B cell (primary cell): Measurements from ENCODE around the gene TMTC3. TPM values are rescaled to one million over a fixed set of nuclear protein-coding genes. Genes with fewer than 3 reads are reported as not detected.

Experiments used
- ATAC-seq: fragments of 200-7000 bp; cut with Tn5 transposase; one replicate; pipeline ENCODE4 v1.10.0; 2021; ENCODE audit warnings: low read depth, mild to moderate bottlenecking, moderate number of reproducible peaks, moderate library complexity
- CTCF ChIA-PET: fragments of 350-600 bp; sonication (Branson Sonifier 250); formaldehyde crosslinking; loops from one replicate; lab custom pipeline; 2021; ENCODE audit warnings: antibody characterized with exemption, inconsistent platforms; lab: Charles Lee
- POLR2A ChIA-PET: fragments of 350-600 bp; sonication (Branson Sonifier 250); formaldehyde crosslinking; loops from one replicate; lab custom pipeline; 2021; ENCODE audit warnings: antibody characterized with exemption; lab: Charles Lee
- DNase-seq: peaks from one replicate; pipeline ENCODE4 v3.0.0; 2013
- H2AFZ ChIP-seq: 2 replicates; pipeline ENCODE4 v1.6.1; 2012; ENCODE audit warnings: mild to moderate bottlenecking, low read depth, low read length; ENCODE audit not compliant: insufficient read depth, poor library complexity, severe bottlenecking
- H3K27ac ChIP-seq, 2 donors: 1 replicate in 1 of 2; 2 replicates in 1 of 2; pipeline ENCODE4 v1.5.1; 2012 to 2013; ENCODE audit warnings: low read length in 2 of 2, mild to moderate bottlenecking in 2 of 2, moderate library complexity in 1 of 2
- H3K27me3 ChIP-seq, 4 experiments: fragments of 200-600 bp in 1 of 4; sonication (generic) in 1 of 4; replicated peaks in 1 of 4; 1 replicate in 2 of 4; 2 replicates in 2 of 4; pipeline versions ENCODE4 v1.6.1 to v1.7.0; 2013 to 2016; ENCODE audit warnings: low read length in 3 of 4, mild to moderate bottlenecking in 2 of 4, mixed read lengths in 1 of 4, moderate library complexity in 1 of 4; ENCODE audit not compliant: insufficient read depth in 4 of 4, control insufficient read depth in 3 of 4; ENCODE audit errors: control extremely low read depth in 1 of 4
- H3K36me3 ChIP-seq, 2 experiments: replicated peaks in 1 of 2; 1 replicate in 1 of 2; 2 replicates in 1 of 2; pipeline versions ENCODE4 v1.6.1 to v1.7.1; 2013; ENCODE audit warnings: low read length in 1 of 2; ENCODE audit not compliant: insufficient read depth in 2 of 2, control insufficient read depth in 1 of 2; ENCODE audit errors: control extremely low read depth in 1 of 2, extremely low read depth in 1 of 2
- H3K4me1 ChIP-seq, 2 donors: fragments of 200-600 bp in 1 of 2; sonication (generic) in 1 of 2; 1 replicate in 1 of 2; 2 replicates in 1 of 2; pipeline versions ENCODE4 v1.5.1 to v1.6.1; 2013 to 2017; ENCODE audit warnings: low read length in 2 of 2; ENCODE audit not compliant: control insufficient read depth in 2 of 2, insufficient read depth in 2 of 2
- H3K4me2 ChIP-seq: replicated peaks from 2 replicates; pipeline ENCODE3; 2012; ENCODE audit warnings: mild to moderate bottlenecking, low read depth, low read length; ENCODE audit not compliant: poor library complexity, severe bottlenecking
- H3K4me3 ChIP-seq, 5 experiments: fragments of 200-600 bp in 1 of 5; sonication (generic) in 1 of 5; 1 replicate in 3 of 5; 2 replicates in 2 of 5; pipeline versions ENCODE4 v1.5.1 to v1.7.0; 2011 to 2016; ENCODE audit warnings: low read length in 4 of 5, mild to moderate bottlenecking in 4 of 5, low read depth in 2 of 5, control low read depth in 1 of 5, moderate library complexity in 1 of 5; ENCODE audit not compliant: insufficient read depth in 1 of 5; ENCODE audit errors: control extremely low read depth in 1 of 5, extremely low read depth in 1 of 5
- H3K79me2 ChIP-seq: fragments of 200-600 bp; sonication (generic); one replicate; pipeline ENCODE4 v1.6.0; 2016; ENCODE audit warnings: low read length; ENCODE audit not compliant: control insufficient read depth, insufficient read depth
- H3K9ac ChIP-seq: fragments of 200-600 bp; sonication (generic); 2 replicates; pipeline ENCODE4 v1.6.1; 2017; ENCODE audit warnings: mild to moderate bottlenecking, low read length, moderate library complexity
- H3K9me3 ChIP-seq, 3 donors: one replicate each; pipeline versions ENCODE4 v1.6.1 to v1.7.1; 2013; ENCODE audit warnings: low read length in 2 of 3; ENCODE audit not compliant: control insufficient read depth in 2 of 3, insufficient read depth in 1 of 3; ENCODE audit errors: control extremely low read depth in 1 of 3
- H4K20me1 ChIP-seq: 2 replicates; pipeline ENCODE4 v1.6.0; 2012; ENCODE audit warnings: mild to moderate bottlenecking, low read length; ENCODE audit not compliant: insufficient read depth, control insufficient read depth, poor library complexity, severe bottlenecking
- H3K27ac Mint-ChIP-seq: one replicate; pipeline ENCODE4 v1.8.0; 2021; ENCODE audit warnings: mixed read lengths
- H3K27me3 Mint-ChIP-seq: one replicate; pipeline ENCODE4 v1.8.0; 2021; ENCODE audit warnings: mixed read lengths
- H3K4me1 Mint-ChIP-seq: one replicate; pipeline ENCODE4 v1.8.0; 2021; ENCODE audit warnings: mixed read lengths
- H3K4me3 Mint-ChIP-seq: one replicate; pipeline ENCODE4 v1.8.0; 2021; ENCODE audit warnings: mixed read lengths
- H3K9me3 Mint-ChIP-seq: one replicate; pipeline ENCODE4 v1.8.0; 2022; ENCODE audit warnings: mixed read lengths; ENCODE audit not compliant: insufficient read depth
- EZH2 ChIP-seq: IDR thresholded peaks from 2 replicates; pipeline ENCODE4 v1.6.1; 2012; ENCODE audit warnings: borderline replicate concordance, low read depth, mild to moderate bottlenecking, moderate library complexity, low read length; ENCODE audit not compliant: insufficient read depth, poor library complexity, severe bottlenecking
- WGBS: methylation state at CpG from one replicate; pipeline ENCODE4 v1.1.5; 2013; ENCODE audit warnings: missing lambda C conversion rate; ENCODE audit not compliant: insufficient coverage; 5-methylcytosine and 5-hydroxymethylcytosine counted together
- intact Hi-C: fragments of 100-400 bp; cut with micrococcal nuclease; formaldehyde crosslinking; loops from one replicate; pipeline ENCODE4 v1.10.0; 2022
- polyA plus RNA-seq: library from polyadenylated mRNA; depleted of rRNA; stranded (reverse); fragments of >200 nt; gene quantifications from 2 replicates; pipeline ENCODE4 v1.2.3, GENCODE V29; 2012
- total RNA-seq, 2 donors: library from RNA; stranded (reverse); fragments of 120-200 nt in 1 of 2; gene quantifications; 1 replicate in 1 of 2; 2 replicates in 1 of 2; pipeline versions ENCODE4 v1.2.3 to v1.2.4, GENCODE V29; 2013 to 2022
- TF ChIP-seq, protein P1 (sequence below): fragments of 200-600 bp; IDR thresholded peaks from one replicate; pipeline ENCODE4 v1.8.0; 2022; ENCODE audit warnings: antibody characterized with exemption, mild to moderate bottlenecking

Gene TMTC3
- total and polyA plus RNA-seq, 2 donors (not counting 1 experiment from before 2014, with no cell fraction given): 1.7 to 10.1 TPM

DNA sequence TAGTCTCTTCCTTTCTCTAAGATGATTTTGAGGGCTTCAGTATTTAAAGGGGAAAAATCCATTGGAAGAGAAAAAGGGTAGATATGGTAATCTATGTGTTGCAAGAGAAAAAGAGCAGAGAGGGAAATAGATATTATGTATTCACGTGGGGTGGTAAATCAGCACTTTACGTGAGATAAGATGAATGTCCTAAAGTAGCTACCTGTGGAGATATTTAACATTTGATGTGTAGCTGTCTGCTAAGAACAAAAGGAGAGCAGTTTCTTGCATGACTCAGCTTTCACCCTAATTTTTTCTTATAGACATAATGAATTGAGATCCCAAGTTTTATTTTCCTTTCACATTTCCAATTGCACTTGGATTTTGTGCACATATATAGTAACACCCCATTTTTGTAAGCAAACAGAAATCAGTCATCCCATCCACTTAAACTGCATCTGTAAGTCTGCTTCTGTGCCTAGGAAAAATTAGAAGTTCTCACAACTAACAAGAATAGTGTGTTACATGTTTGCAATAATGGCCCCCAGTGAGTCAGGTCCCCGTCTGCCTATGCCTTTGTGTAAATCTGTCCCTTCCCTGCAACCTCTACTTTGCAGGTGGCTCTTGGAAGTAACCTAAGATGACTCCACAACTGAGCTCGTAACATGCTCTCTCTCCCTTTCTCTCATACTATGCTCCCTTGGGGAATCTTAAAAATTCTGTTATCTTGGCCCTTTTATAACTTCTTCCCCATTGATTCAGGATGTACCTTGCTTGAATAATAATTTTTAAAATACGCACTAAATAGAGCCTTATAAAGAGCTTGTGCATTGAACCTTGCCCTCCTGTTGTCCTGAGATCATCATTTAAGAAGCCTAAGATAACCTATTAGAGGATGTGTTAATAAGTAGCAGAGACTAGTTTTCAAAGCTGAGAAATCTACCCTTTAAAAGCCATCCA is 3.7 kb downstream of the TMTC3 start:
- no peak overlapping the region for H3K4me3 Mint-ChIP-seq
- no peak overlapping the region for H2AFZ ChIP-seq
- 92% methylated on average over 4 of the region's 5 CpGs for WGBS
- H4K20me1 ChIP-seq: no peaks in the 10 kb centered on the region
- no peak overlapping the region for H3K27ac Mint-ChIP-seq
- POLR2A ChIA-PET: no interaction called here
- H3K79me2 ChIP-seq: peaks cover 26% of the 10 kb centered on the region
- no peak overlapping the region for H3K4me3 ChIP-seq
- no peaks in the 10 kb centered on the region for H3K27me3 Mint-ChIP-seq
- peaks cover 0 to 3% of the 10 kb centered on the region in 2 experiments for H3K36me3 ChIP-seq
- no peak for TF ChIP-seq EZH2
- TF ChIP-seq, protein P1, sequence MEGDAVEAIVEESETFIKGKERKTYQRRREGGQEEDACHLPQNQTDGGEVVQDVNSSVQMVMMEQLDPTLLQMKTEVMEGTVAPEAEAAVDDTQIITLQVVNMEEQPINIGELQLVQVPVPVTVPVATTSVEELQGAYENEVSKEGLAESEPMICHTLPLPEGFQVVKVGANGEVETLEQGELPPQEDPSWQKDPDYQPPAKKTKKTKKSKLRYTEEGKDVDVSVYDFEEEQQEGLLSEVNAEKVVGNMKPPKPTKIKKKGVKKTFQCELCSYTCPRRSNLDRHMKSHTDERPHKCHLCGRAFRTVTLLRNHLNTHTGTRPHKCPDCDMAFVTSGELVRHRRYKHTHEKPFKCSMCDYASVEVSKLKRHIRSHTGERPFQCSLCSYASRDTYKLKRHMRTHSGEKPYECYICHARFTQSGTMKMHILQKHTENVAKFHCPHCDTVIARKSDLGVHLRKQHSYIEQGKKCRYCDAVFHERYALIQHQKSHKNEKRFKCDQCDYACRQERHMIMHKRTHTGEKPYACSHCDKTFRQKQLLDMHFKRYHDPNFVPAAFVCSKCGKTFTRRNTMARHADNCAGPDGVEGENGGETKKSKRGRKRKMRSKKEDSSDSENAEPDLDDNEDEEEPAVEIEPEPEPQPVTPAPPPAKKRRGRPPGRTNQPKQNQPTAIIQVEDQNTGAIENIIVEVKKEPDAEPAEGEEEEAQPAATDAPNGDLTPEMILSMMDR: no peak
- no peaks in the 10 kb centered on the region for H3K9me3 ChIP-seq
- H3K9me3 Mint-ChIP-seq: no peaks in the 10 kb centered on the region
- DNase-seq: no peak
- no peak overlapping the region for H3K9ac ChIP-seq
- H3K4me1 Mint-ChIP-seq: peaks cover 26% of the 10 kb centered on the region
- H3K4me1 ChIP-seq: peaks cover 12% of the 10 kb centered on the region in 2 donors
- intact Hi-C loops: no loop called here
- CTCF ChIA-PET: no interaction called here
- H3K27me3 ChIP-seq: no peaks in the 10 kb centered on the region
- H3K27ac ChIP-seq: no peak overlapping the region
- H3K4me2 ChIP-seq: no peak overlapping the region
- no peak for ATAC-seq

GRCh38 chr12:88150063-88150462 is 8.0 kb downstream of the TMTC3 start:
- CTCF ChIA-PET: no interaction called here
- DNase-seq (no peak), ATAC-seq (no peak)
- WGBS: 100% methylated on average over 1 of the region's 2 CpGs
- POLR2A ChIA-PET: no interaction called here
- Histone ChIP-seq H3K27ac (no peak overlapping the region), H2AFZ (no peak overlapping the region), H3K9ac (no peak overlapping the region), H3K9me3 (no peaks in the 10 kb centered on the region), H3K27me3 (no peaks in the 10 kb centered on the region), H4K20me1 (no peaks in the 10 kb centered on the region), H3K4me2 (no peak overlapping the region), H3K36me3 (peaks cover under 1 to 3% of the 10 kb centered on the region in 2 experiments), H3K4me1 (no peaks in the 10 kb centered on the region), H3K79me2 (peaks cover 4% of the 10 kb centered on the region), H3K4me3 (no peak overlapping the region)
- TF ChIP-seq, protein P1: no peak
- no peak for TF ChIP-seq EZH2
- Mint-ChIP-seq H3K4me1 (peaks cover 2% of the 10 kb centered on the region), H3K9me3 (no peaks in the 10 kb centered on the region), H3K27me3 (no peaks in the 10 kb centered on the region), H3K27ac (no peak overlapping the region), H3K4me3 (no peak overlapping the region)
- intact Hi-C loops: no loop called here
